Bronchial epithelial cell (primary cell): ENCODE measurements around the gene TMPRSS9. TPM values are rescaled to one million over a fixed set of nuclear protein-coding genes. Genes with fewer than 3 reads are reported as not detected.
A peak's percentile ranks its signal among the peaks of the same experiment; 100 is the strongest.
"Not testable (repeated sequence)": the region's sequence is repeated elsewhere in the genome, so short reads cannot be mapped to it uniquely, and the experiment has no call there.

Source experiments
- DNase-seq: peaks from one replicate; pipeline ENCODE4 v3.0.0-alpha.2; 2010; ENCODE audit warnings: low read depth
- FAIRE-seq: peaks from 2 replicates; lab custom pipeline; 2011; peaks lifted over from hg19 to GRCh38; lab: Jason Lieb, UNC
- H3K27me3 ChIP-seq: 2 replicates; pipeline ENCODE4 v1.5.1; 2011; ENCODE audit warnings: low read length; ENCODE audit not compliant: control insufficient read depth, insufficient read depth
- H3K36me3 ChIP-seq: 2 replicates; pipeline ENCODE4 v1.5.1; 2011; ENCODE audit warnings: low read length; ENCODE audit not compliant: control insufficient read depth, insufficient read depth
- H3K4me3 ChIP-seq: 2 replicates; pipeline ENCODE4 v1.5.1; 2011; ENCODE audit warnings: mild to moderate bottlenecking, low read depth, low read length, control low read depth
- CTCF ChIP-seq: IDR thresholded peaks from 2 replicates; pipeline ENCODE4 v1.5.1; 2011; ENCODE audit warnings: mild to moderate bottlenecking, moderate library complexity, low read length, control low read depth, inconsistent platforms; ENCODE audit not compliant: insufficient read depth, severe bottlenecking
- total RNA-seq: library from RNA; depleted of rRNA; stranded (reverse); fragments of >200 nt; gene quantifications from 2 replicates; pipeline ENCODE4 v1.2.1, GENCODE V29; 2014

TMPRSS9 gene
- total RNA-seq, 1 donor from 2014 or later: not detected

GRCh38 chr19:2385053-2385721 lies 25.1 kb downstream of the TMPRSS9 start:
- no peaks in the 10 kb centered on the region for H3K36me3 ChIP-seq
- DNase-seq (peak; percentile 75), FAIRE-seq (no peak)
- no peaks in the 10 kb centered on the region for H3K27me3 ChIP-seq
- H3K4me3 ChIP-seq: peak overlapping the region; percentile 18
- no peak for TF ChIP-seq CTCF

GRCh38 chr19:2387367-2388288 lies 27.6 kb downstream of the TMPRSS9 start:
- TF ChIP-seq CTCF: no peak
- Histone ChIP-seq H3K4me3 (no peak overlapping the region), H3K27me3 (no peaks in the 10 kb centered on the region), H3K36me3 (no peaks in the 10 kb centered on the region)
- no peak for FAIRE-seq
- no peak for DNase-seq

- DNase-seq (no peak), FAIRE-seq (no peak)
- Histone ChIP-seq H3K27me3 (no peaks in the 10 kb centered on the region), H3K4me3 (no peak overlapping the region), H3K36me3 (no peaks in the 10 kb centered on the region)
- TF ChIP-seq CTCF: no peak
Observed at GRCh38 chr19:2389594-2389993, 29.5 kb downstream of the TMPRSS9 start.

GRCh38 chr19:2391118-2391725 lies 31.2 kb downstream of the TMPRSS9 start:
- FAIRE-seq: no peak
- H3K4me3 ChIP-seq: no peak overlapping the region

GRCh38 chr19:2392366-2392765 lies 32.3 kb downstream of the TMPRSS9 start:
- no peak for TF ChIP-seq CTCF
- H3K36me3 ChIP-seq: no peaks in the 10 kb centered on the region

More at GRCh38 chr19:2391118-2391725, 31.2 kb downstream of the TMPRSS9 start:
- Histone ChIP-seq H3K36me3 (no peaks in the 10 kb centered on the region), H3K27me3 (no peaks in the 10 kb centered on the region)
- TF ChIP-seq CTCF: peak; percentile 70
- peak; percentile 69 for DNase-seq

GRCh38 chr19:2392899-2393298 lies 32.8 kb downstream of the TMPRSS9 start:
- H3K4me3 ChIP-seq, FAIRE-seq, DNase-seq, H3K27me3 ChIP-seq, H3K36me3 ChIP-seq: not testable (repeated sequence)

More at GRCh38 chr19:2392366-2392765, 32.3 kb downstream of the TMPRSS9 start:
- no peak overlapping the region for H3K4me3 ChIP-seq
- no peak for FAIRE-seq
- DNase-seq: no peak
- no peaks in the 10 kb centered on the region for H3K27me3 ChIP-seq
